HL-60 (cell line): Measurements from ENCODE around the gene PTPRB.

Experiments used
- CTCF ChIP-seq: IDR thresholded peaks from one replicate; pipeline ENCODE4 v1.5.1; 2011; ENCODE audit warnings: low read length, control low read depth, inconsistent platforms; ENCODE audit not compliant: insufficient read depth
- GABPA ChIP-seq: IDR thresholded peaks from 2 replicates; pipeline ENCODE4 v1.6.1; 2012; ENCODE audit warnings: low read depth
- TF ChIP-seq, protein P1 (sequence below): IDR thresholded peaks from 2 replicates; pipeline ENCODE4 v1.6.1; 2012; ENCODE audit warnings: low read depth; ENCODE audit not compliant: insufficient replicate concordance

DNA sequence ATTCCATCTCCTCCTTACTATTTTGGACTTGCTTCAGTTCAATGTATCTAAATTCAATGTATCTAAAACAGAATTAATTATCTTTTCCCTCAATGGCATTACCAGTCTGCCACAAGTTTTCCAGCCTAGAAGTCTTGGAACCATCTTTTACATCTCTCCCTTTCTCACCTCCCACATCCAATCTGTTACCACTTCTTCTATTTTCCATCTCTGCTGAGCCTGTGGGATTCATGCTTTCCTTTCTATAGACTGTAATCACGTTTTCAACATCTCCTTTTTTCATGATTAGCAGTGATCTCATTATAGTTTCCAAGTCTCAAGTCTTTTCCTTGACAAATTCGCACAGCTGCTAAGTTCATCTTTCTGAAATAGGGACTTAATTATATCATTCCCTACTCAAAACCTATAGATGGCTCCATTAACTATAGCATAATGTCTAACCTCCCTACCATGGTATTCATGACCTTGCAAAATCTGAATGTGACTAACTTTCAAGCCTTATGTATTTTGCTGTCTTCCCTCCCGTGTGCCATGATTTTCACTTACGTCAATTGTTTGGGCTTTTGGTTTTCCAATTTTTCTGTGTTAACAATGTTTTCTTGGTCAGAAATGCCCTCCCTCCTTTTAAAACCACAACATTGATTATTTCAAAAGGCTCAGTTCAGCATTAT, 20.5 kb upstream of the PTPRB start:
- TF ChIP-seq CTCF = no peak
- TF ChIP-seq GABPA = no peak
- TF ChIP-seq, protein P1, sequence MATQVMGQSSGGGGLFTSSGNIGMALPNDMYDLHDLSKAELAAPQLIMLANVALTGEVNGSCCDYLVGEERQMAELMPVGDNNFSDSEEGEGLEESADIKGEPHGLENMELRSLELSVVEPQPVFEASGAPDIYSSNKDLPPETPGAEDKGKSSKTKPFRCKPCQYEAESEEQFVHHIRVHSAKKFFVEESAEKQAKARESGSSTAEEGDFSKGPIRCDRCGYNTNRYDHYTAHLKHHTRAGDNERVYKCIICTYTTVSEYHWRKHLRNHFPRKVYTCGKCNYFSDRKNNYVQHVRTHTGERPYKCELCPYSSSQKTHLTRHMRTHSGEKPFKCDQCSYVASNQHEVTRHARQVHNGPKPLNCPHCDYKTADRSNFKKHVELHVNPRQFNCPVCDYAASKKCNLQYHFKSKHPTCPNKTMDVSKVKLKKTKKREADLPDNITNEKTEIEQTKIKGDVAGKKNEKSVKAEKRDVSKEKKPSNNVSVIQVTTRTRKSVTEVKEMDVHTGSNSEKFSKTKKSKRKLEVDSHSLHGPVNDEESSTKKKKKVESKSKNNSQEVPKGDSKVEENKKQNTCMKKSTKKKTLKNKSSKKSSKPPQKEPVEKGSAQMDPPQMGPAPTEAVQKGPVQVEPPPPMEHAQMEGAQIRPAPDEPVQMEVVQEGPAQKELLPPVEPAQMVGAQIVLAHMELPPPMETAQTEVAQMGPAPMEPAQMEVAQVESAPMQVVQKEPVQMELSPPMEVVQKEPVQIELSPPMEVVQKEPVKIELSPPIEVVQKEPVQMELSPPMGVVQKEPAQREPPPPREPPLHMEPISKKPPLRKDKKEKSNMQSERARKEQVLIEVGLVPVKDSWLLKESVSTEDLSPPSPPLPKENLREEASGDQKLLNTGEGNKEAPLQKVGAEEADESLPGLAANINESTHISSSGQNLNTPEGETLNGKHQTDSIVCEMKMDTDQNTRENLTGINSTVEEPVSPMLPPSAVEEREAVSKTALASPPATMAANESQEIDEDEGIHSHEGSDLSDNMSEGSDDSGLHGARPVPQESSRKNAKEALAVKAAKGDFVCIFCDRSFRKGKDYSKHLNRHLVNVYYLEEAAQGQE = no peak
